Stomach (tissue), 4 donors: Measurements from ENCODE around the gene LRRTM3.

Experiments
- POLR2A ChIP-seq, 4 donors: fragments of 450-650 bp; IDR thresholded peaks; one replicate each; pipeline ENCODE4 v1.6.1; 2016; ENCODE audit warnings: antibody characterized with exemption in 4 of 4, control low read depth in 2 of 4, mild to moderate bottlenecking in 1 of 4, moderate library complexity in 1 of 4
- TF ChIP-seq, protein P1 (sequence below), 7 experiments: fragments of 450-650 bp in 4 of 7; fragments of 200-600 bp in 3 of 7; sonication (generic) in 3 of 7; IDR thresholded peaks; one replicate each; pipeline ENCODE4 v1.5.1; 2016 to 2019; ENCODE audit warnings: antibody characterized with exemption in 7 of 7, control low read depth in 2 of 7, mild to moderate bottlenecking in 1 of 7

DNA sequence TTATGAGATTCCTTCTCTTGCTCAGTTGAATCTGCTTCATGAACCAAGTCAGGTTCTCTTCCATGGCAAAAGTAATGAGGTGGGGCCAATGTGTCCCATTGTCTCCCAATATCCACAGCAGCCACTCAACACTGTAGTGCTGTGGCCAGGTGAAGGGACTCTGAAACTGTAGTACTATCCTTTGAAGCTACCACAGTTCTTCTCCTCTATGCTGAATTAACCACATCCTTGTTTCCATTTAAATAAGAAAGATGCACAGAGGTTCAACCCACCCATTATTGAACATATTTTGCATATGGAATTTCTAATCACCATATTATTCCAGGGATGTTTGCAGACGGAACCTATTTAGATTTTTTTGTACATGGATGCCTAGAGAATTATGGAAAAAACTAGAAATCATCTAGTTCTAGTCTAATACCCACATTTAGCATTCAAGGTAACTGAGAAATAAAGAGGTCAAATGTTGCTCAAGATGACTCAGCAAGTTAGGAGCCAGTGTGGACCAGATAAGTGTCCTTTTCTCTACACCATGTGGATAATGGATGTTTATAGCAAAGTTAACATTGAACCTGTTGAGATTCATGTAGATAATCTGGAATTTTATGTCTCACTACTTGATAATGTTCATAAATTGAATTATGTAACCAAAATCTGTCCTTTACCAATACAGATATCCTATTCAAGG is 64.5 kb downstream of the LRRTM3 start:
- no peak for TF ChIP-seq POLR2A (IDR thresholded peaks at IDR 0.05)
- TF ChIP-seq, protein P1, sequence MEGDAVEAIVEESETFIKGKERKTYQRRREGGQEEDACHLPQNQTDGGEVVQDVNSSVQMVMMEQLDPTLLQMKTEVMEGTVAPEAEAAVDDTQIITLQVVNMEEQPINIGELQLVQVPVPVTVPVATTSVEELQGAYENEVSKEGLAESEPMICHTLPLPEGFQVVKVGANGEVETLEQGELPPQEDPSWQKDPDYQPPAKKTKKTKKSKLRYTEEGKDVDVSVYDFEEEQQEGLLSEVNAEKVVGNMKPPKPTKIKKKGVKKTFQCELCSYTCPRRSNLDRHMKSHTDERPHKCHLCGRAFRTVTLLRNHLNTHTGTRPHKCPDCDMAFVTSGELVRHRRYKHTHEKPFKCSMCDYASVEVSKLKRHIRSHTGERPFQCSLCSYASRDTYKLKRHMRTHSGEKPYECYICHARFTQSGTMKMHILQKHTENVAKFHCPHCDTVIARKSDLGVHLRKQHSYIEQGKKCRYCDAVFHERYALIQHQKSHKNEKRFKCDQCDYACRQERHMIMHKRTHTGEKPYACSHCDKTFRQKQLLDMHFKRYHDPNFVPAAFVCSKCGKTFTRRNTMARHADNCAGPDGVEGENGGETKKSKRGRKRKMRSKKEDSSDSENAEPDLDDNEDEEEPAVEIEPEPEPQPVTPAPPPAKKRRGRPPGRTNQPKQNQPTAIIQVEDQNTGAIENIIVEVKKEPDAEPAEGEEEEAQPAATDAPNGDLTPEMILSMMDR (IDR thresholded peaks at IDR 0.05), result no peak
